Epithelial cell of prostate (primary cell): ENCODE data around the gene FAM184B.
A peak's percentile ranks its signal among the peaks of the same experiment; 100 is the strongest.

ENCODE experiments used
- DNase-seq: peaks from one replicate; pipeline ENCODE4 v3.0.0-alpha.2; 2011; ENCODE audit warnings: low read depth, low spot score
- H3K27ac ChIP-seq: fragments of 450-650 bp; 2 replicates; pipeline ENCODE4 v1.5.1; 2017; ENCODE audit warnings: mild to moderate bottlenecking

The FAM184B gene

GRCh38 chr4:17778431-17778830 lies 3.0 kb downstream of the FAM184B start:
- DNase-seq: no peak
- no peak overlapping the region for H3K27ac ChIP-seq

DNA sequence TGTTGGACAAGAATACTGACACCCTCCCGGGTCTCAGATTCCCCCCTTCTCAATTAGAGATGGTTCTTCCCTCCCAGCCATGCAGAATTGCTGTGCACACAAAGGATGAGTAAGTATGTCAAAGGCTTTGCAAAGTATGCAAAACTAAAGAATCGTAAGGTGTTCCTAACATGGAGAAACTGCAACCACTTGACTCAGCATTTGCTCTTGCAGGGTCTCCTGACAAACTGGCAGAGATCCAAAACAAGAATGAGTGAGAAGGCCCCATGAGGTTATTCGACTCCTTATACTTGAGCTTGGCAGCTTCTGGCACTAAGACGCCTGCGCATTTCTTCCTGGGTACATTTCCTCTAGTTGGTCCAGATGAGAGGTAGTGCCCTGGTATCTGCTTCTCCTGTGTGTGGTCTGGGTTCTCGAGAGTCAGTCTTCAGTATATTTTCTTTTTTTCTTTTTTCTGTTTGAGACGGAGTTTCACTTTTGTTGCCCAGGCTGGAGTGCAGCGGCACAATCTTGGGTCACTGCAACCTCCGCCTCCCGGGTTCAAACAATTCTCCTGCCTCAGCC lies 8.2 kb downstream of the FAM184B start:
- no peak for DNase-seq
- H3K27ac ChIP-seq: no peak overlapping the region

DNA sequence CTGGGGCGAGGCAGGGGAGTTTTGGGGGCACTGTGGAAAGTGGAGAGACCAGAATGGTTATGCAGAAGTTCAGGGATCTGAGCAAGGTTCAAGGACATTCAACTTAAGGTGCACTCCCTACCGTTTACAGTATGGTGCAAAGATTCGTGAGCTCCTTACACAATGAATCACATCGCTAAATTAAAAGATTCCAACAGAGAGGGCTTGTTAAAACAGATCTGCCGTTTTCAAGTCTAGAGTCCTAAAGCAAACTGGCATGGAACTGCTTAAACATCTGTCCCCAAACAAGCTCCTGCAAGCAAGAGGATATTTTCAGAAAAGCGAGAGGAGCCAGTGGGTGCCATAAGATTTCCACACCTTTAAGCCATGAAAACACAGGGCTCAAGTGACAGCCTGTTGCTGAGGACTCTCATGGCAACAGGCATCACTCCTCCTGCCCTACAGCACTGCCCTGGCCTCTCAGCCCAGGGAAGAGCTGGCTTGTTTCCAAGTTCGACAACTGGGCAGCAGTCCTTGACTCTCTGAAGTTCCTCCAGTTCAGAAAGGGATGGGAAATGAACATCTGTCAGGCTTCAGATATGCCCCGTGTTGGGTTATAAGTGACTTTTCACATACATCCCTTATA lies 10.0 kb downstream of the FAM184B start:
- peak; percentile 10 for DNase-seq
- no peak overlapping the region for H3K27ac ChIP-seq

DNA sequence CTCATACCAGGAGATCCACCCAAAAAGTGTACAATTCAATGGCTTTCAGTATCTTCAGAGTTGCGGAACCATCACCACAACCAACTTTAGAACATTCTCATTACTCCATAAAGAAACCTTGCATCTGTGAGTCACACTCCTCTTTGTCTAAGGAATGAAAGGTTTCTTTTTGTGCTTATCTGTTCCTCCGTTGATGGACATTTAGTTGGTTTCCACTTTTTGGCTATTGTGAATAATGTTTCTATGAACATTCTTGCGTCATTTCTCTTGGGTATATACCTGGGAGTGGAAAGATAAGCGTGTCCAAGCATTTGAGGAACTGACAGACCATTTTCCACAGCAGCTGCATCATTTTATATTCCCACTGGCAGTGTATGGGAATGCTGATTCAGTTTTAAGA lies 10.6 kb downstream of the FAM184B start:
- DNase-seq: peak; percentile 12
- no peak overlapping the region for H3K27ac ChIP-seq

DNA sequence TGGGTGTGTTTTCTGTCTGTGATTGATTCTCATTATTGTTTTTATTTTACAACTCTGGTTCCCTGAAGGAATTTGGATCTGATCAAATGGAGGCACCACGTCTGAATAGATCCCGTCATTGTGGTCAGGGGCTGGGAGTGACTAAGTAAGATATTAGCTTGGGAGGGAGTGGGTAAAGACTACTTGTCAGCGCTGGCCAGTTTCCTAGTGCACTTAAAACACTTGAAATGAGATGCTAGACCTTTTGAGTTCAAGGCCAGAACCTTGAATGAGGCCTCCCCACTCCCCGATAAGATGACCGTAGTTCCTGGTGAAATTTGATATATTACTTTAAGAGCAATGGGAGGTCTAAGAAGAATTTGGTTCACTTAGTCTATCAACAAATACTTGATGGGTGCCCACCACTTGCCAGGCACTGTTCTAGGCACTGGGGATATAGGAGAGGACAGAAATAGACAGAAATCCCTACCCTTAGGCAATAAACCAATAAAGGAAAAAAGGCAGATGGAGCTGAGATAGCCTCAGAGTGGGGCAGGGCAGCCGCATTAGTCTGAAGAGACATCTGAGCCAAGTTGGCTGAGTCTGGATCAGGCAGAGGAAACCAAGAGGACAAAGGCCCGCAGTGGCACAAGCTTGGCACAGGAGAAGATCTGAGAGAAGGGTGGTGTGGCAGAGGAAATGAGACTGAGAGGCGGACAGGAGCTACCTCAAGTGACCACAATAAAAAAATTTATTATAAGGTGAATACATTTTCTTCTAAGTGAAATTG lies 11.8 kb downstream of the FAM184B start:
- H3K27ac ChIP-seq: no peak overlapping the region
- DNase-seq: no peak

DNA sequence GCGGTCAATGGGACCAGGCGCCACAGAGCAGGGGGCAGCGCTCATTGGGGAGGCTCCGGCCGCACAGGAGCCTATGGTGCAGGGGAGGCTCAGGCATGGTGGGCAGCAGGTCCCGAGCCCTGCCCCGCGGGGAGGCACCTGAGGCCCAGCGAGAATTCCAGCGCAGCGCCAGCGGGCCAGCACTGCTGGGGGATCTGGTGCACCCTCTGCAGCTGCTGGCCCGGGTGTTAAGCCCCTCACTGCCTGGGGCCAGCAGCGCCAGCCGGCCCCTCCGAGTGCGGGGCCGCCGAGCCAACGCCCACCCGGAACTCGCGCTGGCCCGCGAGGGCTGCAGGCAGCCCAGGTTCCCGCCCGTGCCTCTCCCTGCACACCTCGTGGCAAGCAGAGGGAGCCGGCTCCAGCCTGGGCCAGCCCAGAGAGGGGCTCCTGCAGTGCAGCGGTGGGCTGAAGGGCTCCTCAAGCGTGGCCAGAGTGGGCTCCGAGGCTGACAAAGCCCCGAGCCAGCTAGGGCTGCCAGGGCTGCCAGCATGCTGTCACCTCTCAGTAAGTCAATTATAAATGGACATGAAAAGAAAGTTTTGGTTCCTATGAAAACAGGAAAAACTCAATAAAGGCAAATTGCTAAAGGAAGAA lies 14.5 kb downstream of the FAM184B start:
- no peak for DNase-seq
- H3K27ac ChIP-seq: no peak overlapping the region

DNA sequence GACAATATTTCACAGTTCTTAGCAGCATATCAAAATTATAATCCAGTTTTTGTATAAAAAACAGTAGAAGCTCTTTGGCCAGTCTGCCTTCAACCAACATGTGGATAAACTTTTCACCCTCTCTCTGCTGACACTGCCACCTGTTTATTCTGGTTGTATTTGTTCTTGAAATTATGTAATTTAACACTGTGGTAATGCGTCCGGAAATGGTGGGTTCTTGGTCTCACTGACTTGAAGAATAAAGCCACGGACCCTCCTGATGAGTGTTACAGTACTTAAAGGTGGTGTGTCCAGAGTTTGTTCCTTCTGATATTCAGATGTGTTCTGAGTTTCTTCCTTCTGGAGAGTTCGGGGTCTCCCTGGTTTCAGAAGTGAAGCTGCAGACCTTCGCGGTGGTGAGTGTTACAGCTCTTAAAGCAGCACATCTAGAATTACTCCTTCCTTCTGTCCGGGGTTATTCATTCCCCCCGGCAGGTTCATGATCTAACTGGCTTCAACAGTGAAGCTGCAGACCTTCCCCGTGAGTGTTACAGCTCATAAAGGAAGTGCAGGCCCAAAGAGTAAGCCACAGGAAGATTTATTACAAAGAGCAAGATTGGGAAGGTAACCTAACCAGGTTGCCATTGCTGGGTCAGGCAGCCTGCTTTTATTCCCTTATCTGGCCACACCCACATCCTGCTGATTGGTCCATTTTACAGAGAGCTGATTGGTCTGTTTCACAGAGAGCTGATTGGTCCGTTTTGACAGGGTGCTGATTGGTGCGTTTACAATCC lies 15.7 kb downstream of the FAM184B start:
- DNase-seq: no peak
- no peak overlapping the region for H3K27ac ChIP-seq

GRCh38 chr4:17763931-17764330 lies 17.5 kb downstream of the FAM184B start:
- DNase-seq: no peak
- no peak overlapping the region for H3K27ac ChIP-seq

GRCh38 chr4:17763416-17763815 lies 18.0 kb downstream of the FAM184B start:
- no peak for DNase-seq
- H3K27ac ChIP-seq: no peak overlapping the region

DNA sequence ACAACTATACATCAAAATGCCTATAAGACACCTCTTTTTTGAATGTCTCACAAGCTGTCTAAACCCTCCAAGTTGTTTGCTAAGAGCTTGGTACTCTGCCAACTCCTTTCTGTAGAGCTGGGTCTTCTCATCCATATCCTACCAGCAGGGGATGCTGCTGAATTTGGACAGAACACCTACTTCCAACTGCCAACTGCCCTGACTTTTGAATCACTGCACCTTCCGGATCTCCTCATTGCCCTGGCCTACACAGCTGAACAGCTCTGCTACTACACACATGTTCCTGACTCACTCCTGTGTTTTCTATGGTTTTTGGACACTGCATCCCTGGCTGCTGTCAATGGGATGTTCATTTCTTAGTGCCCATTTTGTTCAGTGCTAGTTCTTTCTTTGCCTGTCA lies 18.7 kb downstream of the FAM184B start:
- H3K27ac ChIP-seq: no peak overlapping the region
- DNase-seq: peak; percentile 41

GRCh38 chr4:17761062-17761461 lies 20.4 kb downstream of the FAM184B start:
- no peak overlapping the region for H3K27ac ChIP-seq
- DNase-seq: no peak

DNA sequence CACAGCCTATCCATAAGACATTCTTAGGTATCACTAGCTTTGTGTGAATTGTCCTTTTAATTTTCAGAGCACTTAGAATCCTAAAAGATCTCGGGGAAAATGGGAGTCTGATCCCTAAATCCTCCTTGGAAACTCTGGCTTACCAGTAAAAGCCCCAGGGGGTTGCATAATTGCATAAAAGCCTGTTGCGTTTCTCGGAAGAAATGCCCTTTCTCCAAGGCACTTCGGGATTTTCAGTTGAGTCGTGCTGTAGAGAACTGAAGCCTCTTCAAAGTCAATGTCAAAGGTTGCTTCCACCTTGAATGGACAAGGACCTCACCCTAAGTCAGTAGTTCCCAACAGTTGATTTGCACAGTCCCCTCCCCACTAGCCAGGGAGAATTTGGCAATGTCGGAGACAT lies 20.8 kb downstream of the FAM184B start:
- H3K27ac ChIP-seq: no peak overlapping the region
- DNase-seq: no peak

DNA sequence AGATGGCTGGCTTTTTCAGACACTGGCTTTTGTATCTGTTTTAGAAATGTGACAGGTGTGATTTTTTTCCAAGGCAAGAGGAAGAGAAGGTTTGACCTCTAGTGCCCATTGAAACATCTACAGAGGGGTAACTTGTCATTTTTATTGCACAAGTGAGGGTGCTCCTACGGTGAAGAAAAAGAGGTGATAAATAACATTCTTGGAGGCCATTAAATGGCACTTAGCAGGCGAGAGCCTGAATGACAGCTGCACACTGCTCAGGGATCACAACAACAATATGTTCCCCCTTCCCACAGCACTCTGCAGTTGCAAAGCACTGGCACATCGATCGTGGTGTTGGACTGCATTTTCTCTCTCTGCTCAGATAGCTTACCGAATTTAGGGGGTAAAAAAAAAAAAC lies 22.9 kb downstream of the FAM184B start:
- DNase-seq: no peak
- no peak overlapping the region for H3K27ac ChIP-seq

GRCh38 chr4:17757621-17758020 lies 23.8 kb downstream of the FAM184B start:
- no peak overlapping the region for H3K27ac ChIP-seq
- no peak for DNase-seq

DNA sequence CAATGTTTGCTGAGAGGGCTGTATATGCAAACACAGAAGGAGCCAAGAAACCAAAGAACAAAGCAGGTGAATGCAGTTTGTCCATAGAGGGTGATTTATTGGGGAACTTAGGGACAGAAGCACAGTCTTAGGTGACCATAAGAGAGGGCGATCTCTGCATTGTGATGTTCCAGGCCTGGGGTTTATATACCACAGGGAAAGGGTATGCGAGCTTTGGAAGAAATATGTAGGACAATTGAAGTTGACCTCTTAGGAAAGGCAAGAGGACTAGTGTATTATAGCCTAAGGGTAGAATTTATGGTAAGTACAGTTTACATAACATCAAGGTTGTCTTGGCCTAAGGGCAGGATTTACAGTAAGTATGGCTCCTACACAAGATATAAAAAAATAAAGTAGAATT lies 27.8 kb downstream of the FAM184B start:
- H3K27ac ChIP-seq: no peak overlapping the region
- DNase-seq: no peak

DNA sequence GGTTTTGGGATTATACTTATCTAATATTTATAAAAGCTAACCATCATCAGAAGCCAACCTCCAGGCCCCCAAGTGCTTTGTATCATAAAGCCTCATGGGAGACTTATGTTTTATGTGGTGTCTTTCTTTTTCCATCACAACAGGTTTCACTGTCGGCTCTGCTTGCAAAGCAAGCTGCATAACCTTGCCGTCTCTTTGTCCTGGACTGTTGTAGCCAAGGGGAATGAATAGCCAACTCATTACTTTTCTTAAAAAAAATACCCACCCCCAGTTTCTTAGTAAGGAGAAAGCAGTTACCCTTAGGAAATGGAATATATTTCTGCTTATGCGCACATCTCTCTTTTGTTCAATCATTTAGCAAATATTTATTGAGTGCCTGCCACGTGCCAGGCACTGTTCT lies 40.7 kb downstream of the FAM184B start:
- H3K27ac ChIP-seq: no peak overlapping the region
- no peak for DNase-seq

GRCh38 chr4:17736484-17736883 lies 44.9 kb downstream of the FAM184B start:
- no peak for DNase-seq
- H3K27ac ChIP-seq: no peak overlapping the region

- no peak for DNase-seq
- H3K27ac ChIP-seq: no peak overlapping the region
Observed at GRCh38 chr4:17726911-17727310, 54.5 kb downstream of the FAM184B start.

DNA sequence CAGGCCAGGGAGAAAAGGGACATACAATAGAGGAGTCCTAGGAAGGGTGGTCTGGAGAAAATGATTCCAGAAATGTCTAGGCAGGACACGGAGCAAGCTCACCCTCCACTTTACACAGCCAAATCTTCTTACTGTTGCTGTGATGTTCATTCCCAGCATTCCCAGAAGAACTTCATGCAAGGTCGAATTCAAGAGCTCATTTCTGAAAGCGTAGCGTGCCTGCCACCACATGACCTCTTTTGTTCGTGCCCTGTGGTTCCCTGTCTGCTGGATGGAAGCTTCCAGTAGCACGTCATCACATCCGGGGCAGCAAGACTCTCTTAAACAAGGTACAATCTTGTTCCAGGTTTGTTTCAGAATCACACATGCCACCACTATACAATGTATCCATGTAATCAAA lies 57.8 kb downstream of the FAM184B start:
- DNase-seq: no peak
- no peak overlapping the region for H3K27ac ChIP-seq

GRCh38 chr4:17722356-17722700 lies 59.1 kb downstream of the FAM184B start:
- H3K27ac ChIP-seq: peak overlapping the region; percentile 42

More at GRCh38 chr4:17722356-17722700, 59.1 kb downstream of the FAM184B start:
- no peak for DNase-seq
